SJCRH30 (cell line): ENCODE measurements around the gene EXOC3L1. TPM values are rescaled to one million over a fixed set of nuclear protein-coding genes. Genes with fewer than 3 reads are reported as not detected.
A peak's percentile ranks its signal among the peaks of the same experiment; 100 is the strongest.

Experiments used
- DNase-seq, 2 experiments: peaks; one replicate each; pipeline ENCODE4 v3.0.0-alpha.2; 2015 to 2020
- H3K27ac ChIP-seq: fragments of 250-450 bp; sonication (Bioruptor Pico); 2 replicates; pipeline ENCODE4 v1.5.1; 2020; ENCODE audit warnings: mild to moderate bottlenecking, moderate library complexity
- H3K27me3 ChIP-seq: fragments of 250-450 bp; sonication (Bioruptor Pico); 2 replicates; pipeline ENCODE4 v1.5.1; 2020; ENCODE audit warnings: mild to moderate bottlenecking, moderate library complexity
- H3K36me3 ChIP-seq: fragments of 250-450 bp; sonication (Bioruptor Pico); 2 replicates; pipeline ENCODE4 v1.5.1; 2020; ENCODE audit warnings: mild to moderate bottlenecking, moderate library complexity
- H3K4me1 ChIP-seq: fragments of 250-450 bp; sonication (Bioruptor Pico); 2 replicates; pipeline ENCODE4 v1.5.1; 2020; ENCODE audit warnings: mild to moderate bottlenecking, moderate library complexity
- H3K4me3 ChIP-seq: fragments of 250-450 bp; sonication (Bioruptor Pico); 2 replicates; pipeline ENCODE4 v1.5.1; 2020; ENCODE audit warnings: mild to moderate bottlenecking, moderate library complexity
- H3K9me3 ChIP-seq: fragments of 250-450 bp; sonication (Bioruptor Pico); replicated peaks from 2 replicates; pipeline ENCODE4 v1.5.1; 2020; ENCODE audit warnings: mild to moderate bottlenecking, moderate library complexity
- total RNA-seq: library from RNA; depleted of rRNA; stranded (reverse); fragments of >200 nt; shearing (Covaris generic); gene quantifications from 2 replicates; pipeline ENCODE4 v1.2.3, GENCODE V29; 2014; rRNA removed

EXOC3L1 gene
- 1.5 and 2.0 TPM in 2 replicates for total RNA-seq

- Histone ChIP-seq H3K9me3 (no peaks in the 10 kb centered on the region), H3K27ac (no peak within 1 kb of the TSS), H3K27me3 (no peaks in the 10 kb centered on the region), H3K4me3 (no peak within 1 kb of the TSS), H3K4me1 (peaks cover 16% of the 10 kb centered on the region), H3K36me3 (peaks cover 15% of the 10 kb centered on the region)
- peak in 1 of 2 experiments; percentile 54 for DNase-seq
Measured at GRCh38 chr16:67190041-67190440, at the start of gene EXOC3L1. Gene EXOC3L1, minus strand, starts transcription at chr16:67190136. Its CDS starts 460 bp downstream, at chr16:67189676.

- Histone ChIP-seq H3K27me3 (no peaks in the 10 kb centered on the region), H3K9me3 (no peaks in the 10 kb centered on the region), H3K4me3 (no peak overlapping the region), H3K27ac (no peak overlapping the region), H3K4me1 (peaks cover 13% of the 10 kb centered on the region), H3K36me3 (peaks cover 14% of the 10 kb centered on the region)
- no peak for DNase-seq
Measured at GRCh38 chr16:67238806-67239470, 49.0 kb upstream of the EXOC3L1 start.

- H3K36me3 ChIP-seq: peaks cover 18% of the 10 kb centered on the region
Measured at GRCh38 chr16:67238278-67238575, 48.3 kb upstream of the EXOC3L1 start.

GRCh38 chr16:67237396-67238277, 47.7 kb upstream of the EXOC3L1 start:
- H3K9me3 ChIP-seq: no peaks in the 10 kb centered on the region
- DNase-seq: no peak
- H3K36me3 ChIP-seq: peaks cover 20% of the 10 kb centered on the region
- H3K4me3 ChIP-seq: no peak overlapping the region
- no peaks in the 10 kb centered on the region for H3K27me3 ChIP-seq
- H3K4me1 ChIP-seq: peaks cover 11% of the 10 kb centered on the region
- H3K27ac ChIP-seq: no peak overlapping the region

More at GRCh38 chr16:67238278-67238575, 48.3 kb upstream of the EXOC3L1 start:
- no peaks in the 10 kb centered on the region for H3K27me3 ChIP-seq
- H3K4me1 ChIP-seq: peaks cover 11% of the 10 kb centered on the region
- no peaks in the 10 kb centered on the region for H3K9me3 ChIP-seq
- no peak for DNase-seq
- H3K27ac ChIP-seq: no peak overlapping the region
- H3K4me3 ChIP-seq: no peak overlapping the region

GRCh38 chr16:67236563-67237395, 46.8 kb upstream of the EXOC3L1 start:
- Histone ChIP-seq H3K27ac (no peak overlapping the region), H3K36me3 (peaks cover 20% of the 10 kb centered on the region), H3K4me1 (peaks cover 14% of the 10 kb centered on the region), H3K27me3 (no peaks in the 10 kb centered on the region), H3K9me3 (no peaks in the 10 kb centered on the region), H3K4me3 (no peak overlapping the region)
- DNase-seq: peak; percentile 80 to 88

GRCh38 chr16:67235816-67236562, 46.1 kb upstream of the EXOC3L1 start:
- Histone ChIP-seq H3K36me3 (peaks cover 24% of the 10 kb centered on the region), H3K27ac (no peak overlapping the region), H3K27me3 (no peaks in the 10 kb centered on the region), H3K4me1 (peaks cover 11% of the 10 kb centered on the region), H3K9me3 (no peaks in the 10 kb centered on the region), H3K4me3 (no peak overlapping the region)
- no peak for DNase-seq

GRCh38 chr16:67234180-67234597, 44.3 kb upstream of the EXOC3L1 start:
- DNase-seq: no peak
- H3K36me3 ChIP-seq: peaks cover 37% of the 10 kb centered on the region
- H3K9me3 ChIP-seq: no peaks in the 10 kb centered on the region
- H3K27me3 ChIP-seq: no peaks in the 10 kb centered on the region
- H3K4me1 ChIP-seq: peaks cover 7% of the 10 kb centered on the region
- H3K27ac ChIP-seq: no peak overlapping the region
- H3K4me3 ChIP-seq: no peak overlapping the region

GRCh38 chr16:67233596-67233995, 43.7 kb upstream of the EXOC3L1 start:
- Histone ChIP-seq H3K4me3 (no peak overlapping the region), H3K27ac (no peak overlapping the region), H3K9me3 (no peaks in the 10 kb centered on the region), H3K36me3 (peaks cover 43% of the 10 kb centered on the region), H3K27me3 (no peaks in the 10 kb centered on the region), H3K4me1 (peaks cover 7% of the 10 kb centered on the region)
- DNase-seq: no peak

- H3K9me3 ChIP-seq: no peaks in the 10 kb centered on the region
Measured at GRCh38 chr16:67230809-67231660, 41.1 kb upstream of the EXOC3L1 start.

GRCh38 chr16:67229906-67230808, 40.2 kb upstream of the EXOC3L1 start:
- Histone ChIP-seq H3K4me3 (no peak overlapping the region), H3K4me1 (peaks cover 7% of the 10 kb centered on the region), H3K27me3 (no peaks in the 10 kb centered on the region), H3K36me3 (peaks cover 30% of the 10 kb centered on the region), H3K27ac (no peak overlapping the region), H3K9me3 (no peaks in the 10 kb centered on the region)
- DNase-seq: no peak

More at GRCh38 chr16:67230809-67231660, 41.1 kb upstream of the EXOC3L1 start:
- peaks cover 30% of the 10 kb centered on the region for H3K36me3 ChIP-seq
- no peak overlapping the region for H3K4me3 ChIP-seq
- peak overlapping the region; percentile 36 for H3K27ac ChIP-seq
- no peaks in the 10 kb centered on the region for H3K27me3 ChIP-seq
- DNase-seq: no peak
- H3K4me1 ChIP-seq: peaks cover 7% of the 10 kb centered on the region

GRCh38 chr16:67228905-67229304, 39.0 kb upstream of the EXOC3L1 start:
- Histone ChIP-seq H3K4me3 (no peak overlapping the region), H3K9me3 (no peaks in the 10 kb centered on the region), H3K36me3 (peaks cover 30% of the 10 kb centered on the region), H3K27ac (no peak overlapping the region), H3K27me3 (no peaks in the 10 kb centered on the region), H3K4me1 (peaks cover 7% of the 10 kb centered on the region)
- no peak for DNase-seq

- DNase-seq: no peak
- peaks cover 7% of the 10 kb centered on the region for H3K4me1 ChIP-seq
- peaks cover 26% of the 10 kb centered on the region for H3K36me3 ChIP-seq
- peak overlapping the region; percentile 80 for H3K4me3 ChIP-seq
- H3K9me3 ChIP-seq: no peaks in the 10 kb centered on the region
- H3K27ac ChIP-seq: no peak overlapping the region
- no peaks in the 10 kb centered on the region for H3K27me3 ChIP-seq
Measured at GRCh38 chr16:67228034-67228785, 38.3 kb upstream of the EXOC3L1 start.
